H1 (cell line): ENCODE data around the gene TAF4.

Experiments
- ATF3 ChIP-seq: IDR thresholded peaks from 2 replicates; pipeline ENCODE4 v1.6.1; 2011; ENCODE audit warnings: low read depth, mild to moderate bottlenecking, low read length; ENCODE audit not compliant: insufficient read depth
- CTCF ChIP-seq, 3 experiments: IDR thresholded peaks; 1 replicate in 2 of 3; 2 replicates in 1 of 3; pipeline versions ENCODE4 v1.5.1 to v1.6.1; 2011; ENCODE audit warnings: low read length in 3 of 3, mild to moderate bottlenecking in 3 of 3, inconsistent platforms in 2 of 3, low read depth in 1 of 3, moderate library complexity in 1 of 3; ENCODE audit not compliant: insufficient read depth in 1 of 3; ENCODE audit errors: control extremely low read depth in 1 of 3
- EP300 ChIP-seq, 2 experiments: IDR thresholded peaks; 1 replicate in 1 of 2; 2 replicates in 1 of 2; pipeline ENCODE4 v1.6.1; 2011 to 2012; ENCODE audit warnings: low read depth in 2 of 2, low read length in 2 of 2, mild to moderate bottlenecking in 2 of 2, borderline replicate concordance in 1 of 2, inconsistent platforms in 1 of 2, moderate library complexity in 1 of 2
- EZH2 ChIP-seq: fragments of 200-600 bp; sonication (generic); IDR thresholded peaks from 2 replicates; pipeline ENCODE4 v1.7.1; 2012; ENCODE audit warnings: low read depth, mild to moderate bottlenecking, moderate library complexity, low read length, inconsistent platforms; ENCODE audit not compliant: severe bottlenecking
- KDM5A ChIP-seq: fragments of 200-600 bp; IDR thresholded peaks from 2 replicates; pipeline ENCODE4 v1.7.1; 2012; ENCODE audit warnings: mild to moderate bottlenecking, low read length, inconsistent platforms, mixed read lengths
- MAFK ChIP-seq: IDR thresholded peaks from 2 replicates; pipeline ENCODE4 v1.6.1; 2012; ENCODE audit warnings: low read depth, mild to moderate bottlenecking, improper control_type of control experiment, low read length
- POLR2A ChIP-seq, 2 experiments: IDR thresholded peaks; 1 replicate in 1 of 2; 2 replicates in 1 of 2; pipeline ENCODE4 v1.6.1; 2011; ENCODE audit warnings: low read depth in 2 of 2, low read length in 2 of 2, mild to moderate bottlenecking in 2 of 2; ENCODE audit errors: control extremely low read depth in 1 of 2
- POLR2AphosphoS5 ChIP-seq: IDR thresholded peaks from 2 replicates; pipeline ENCODE4 v1.6.1; 2011; ENCODE audit warnings: low read depth, low read length
- RXRA ChIP-seq: IDR thresholded peaks from 2 replicates; pipeline ENCODE4 v1.6.1; 2011; ENCODE audit warnings: low read depth, mild to moderate bottlenecking, low read length, moderate library complexity; ENCODE audit not compliant: insufficient read depth
- SIX5 ChIP-seq: IDR thresholded peaks from 2 replicates; pipeline ENCODE4 v1.6.1; 2011; ENCODE audit warnings: mild to moderate bottlenecking, low read depth, low read length
- SP1 ChIP-seq: IDR thresholded peaks from 2 replicates; pipeline ENCODE4 v1.6.1; 2011; ENCODE audit warnings: low read depth, low read length
- TAF1 ChIP-seq: IDR thresholded peaks from 2 replicates; pipeline ENCODE4 v1.6.1; 2011; ENCODE audit warnings: mild to moderate bottlenecking, low read depth, low read length
- TEAD4 ChIP-seq: IDR thresholded peaks from 2 replicates; pipeline ENCODE4 v1.6.1; 2012; ENCODE audit warnings: low read depth, low read length, inconsistent platforms, mixed read lengths
- TF ChIP-seq, protein P1 (sequence below): IDR thresholded peaks from 2 replicates; pipeline ENCODE4 v1.6.1; 2012; ENCODE audit warnings: inconsistent platforms

GRCh38 chr20:62111148-62111547 is 45.5 kb upstream of the TAF4 start:
- TF ChIP-seq KDM5A = no peak
- no peak for TF ChIP-seq CTCF (IDR thresholded peaks at IDR 0.05; ENCODE audit: control extremely low read depth in 1 of 3, insufficient read depth in 1 of 3, low read depth in 1 of 3, low read length in 3 of 3)
- no peak for TF ChIP-seq ATF3
- TF ChIP-seq, protein P1, sequence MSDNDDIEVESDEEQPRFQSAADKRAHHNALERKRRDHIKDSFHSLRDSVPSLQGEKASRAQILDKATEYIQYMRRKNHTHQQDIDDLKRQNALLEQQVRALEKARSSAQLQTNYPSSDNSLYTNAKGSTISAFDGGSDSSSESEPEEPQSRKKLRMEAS = no peak
- TF ChIP-seq SP1 = no peak
- TF ChIP-seq POLR2AphosphoS5 = no peak
- no peak for TF ChIP-seq SIX5
- no peak for TF ChIP-seq MAFK
- TF ChIP-seq TAF1 = no peak
- no peak for TF ChIP-seq EZH2
- TF ChIP-seq RXRA = no peak
- no peak for TF ChIP-seq EP300 (IDR thresholded peaks at IDR 0.05; ENCODE audit: borderline replicate concordance in 1 of 2, low read depth in 2 of 2, low read length in 2 of 2)
- TF ChIP-seq TEAD4 = no peak
- TF ChIP-seq POLR2A (IDR thresholded peaks at IDR 0.05; ENCODE audit: control extremely low read depth in 1 of 2, low read depth in 2 of 2, low read length in 2 of 2) = no peak
